Mucosa of stomach (tissue), 1 donor: ENCODE data around the gene TRAF2.
A peak's percentile ranks its signal among the peaks of the same experiment; 100 is the strongest.

ENCODE experiments used
- H3K27me3 ChIP-seq: one replicate; pipeline ENCODE4 v1.7.0; 2013; ENCODE audit warnings: mild to moderate bottlenecking, low read length; ENCODE audit not compliant: control insufficient read depth, insufficient read depth
- H3K36me3 ChIP-seq: one replicate; pipeline ENCODE4 v1.7.0; 2013; ENCODE audit warnings: low read length; ENCODE audit not compliant: control insufficient read depth, insufficient read depth
- H3K4me1 ChIP-seq: one replicate; pipeline ENCODE4 v1.7.0; 2013; ENCODE audit warnings: mild to moderate bottlenecking, low read length; ENCODE audit not compliant: control insufficient read depth, insufficient read depth
- H3K4me3 ChIP-seq: one replicate; pipeline ENCODE4 v1.7.0; 2013; ENCODE audit warnings: low read length
- H3K9ac ChIP-seq: one replicate; pipeline ENCODE4 v1.7.0; 2013; ENCODE audit warnings: mild to moderate bottlenecking, low read length, moderate library complexity
- H3K9me3 ChIP-seq: one replicate; pipeline ENCODE4 v1.7.0; 2013; ENCODE audit warnings: mild to moderate bottlenecking, low read length, moderate library complexity; ENCODE audit not compliant: control insufficient read depth
- donor health status: Pancreatic carcinoma.

The TRAF2 gene

GRCh38 chr9:136943291-136944211, 57.2 kb downstream of the TRAF2 start:
- Histone ChIP-seq H3K4me1 (peaks cover 27% of the 10 kb centered on the region), H3K9ac (peak overlapping the region; percentile 76), H3K9me3 (no peaks in the 10 kb centered on the region), H3K36me3 (peaks cover 8% of the 10 kb centered on the region), H3K27me3 (no peaks in the 10 kb centered on the region), H3K4me3 (peak overlapping the region; percentile 56)

- Histone ChIP-seq H3K27me3 (no peaks in the 10 kb centered on the region), H3K4me3 (peak overlapping the region; percentile 56), H3K4me1 (peaks cover 27% of the 10 kb centered on the region), H3K9ac (peak overlapping the region; percentile 76), H3K9me3 (no peaks in the 10 kb centered on the region), H3K36me3 (peaks cover 8% of the 10 kb centered on the region)
These were observed 57.8 kb downstream of the TRAF2 start for GRCh38 chr9:136944212-136944518.

GRCh38 chr9:136944519-136945332, 58.4 kb downstream of the TRAF2 start, which contains the start of the genes C8G and FBXW5:
Gene C8G (plus strand): TSS chr9:136945243. CDS start chr9:136945321, 78 bp downstream.
Gene FBXW5 (minus strand): TSS chr9:136944738. CDS start chr9:136944083, 655 bp downstream.
- H3K4me1 ChIP-seq, result peaks cover 27% of the 10 kb centered on the region
- peak within 1 kb of the TSS; percentile 56 for H3K4me3 ChIP-seq
- H3K27me3 ChIP-seq, result no peaks in the 10 kb centered on the region
- H3K9me3 ChIP-seq, result no peaks in the 10 kb centered on the region
- peak within 1 kb of the TSS; percentile 76 for H3K9ac ChIP-seq
- H3K36me3 ChIP-seq, result peaks cover 7% of the 10 kb centered on the region

GRCh38 chr9:136945333-136946227, 59.3 kb downstream of the TRAF2 start:
- Histone ChIP-seq H3K27me3 (no peaks in the 10 kb centered on the region), H3K36me3 (peaks cover 5% of the 10 kb centered on the region), H3K4me3 (no peak overlapping the region), H3K9ac (no peak overlapping the region), H3K4me1 (peaks cover 33% of the 10 kb centered on the region), H3K9me3 (no peaks in the 10 kb centered on the region)

- Histone ChIP-seq H3K9ac (no peak overlapping the region), H3K4me3 (no peak overlapping the region)
These were observed 60.1 kb downstream of the TRAF2 start for GRCh38 chr9:136946228-136947027.

GRCh38 chr9:136947028-136947891, 60.9 kb downstream of the TRAF2 start:
- no peaks in the 10 kb centered on the region for H3K27me3 ChIP-seq
- peaks cover 45% of the 10 kb centered on the region for H3K4me1 ChIP-seq
- H3K36me3 ChIP-seq, result peaks cover 3% of the 10 kb centered on the region
- no peaks in the 10 kb centered on the region for H3K9me3 ChIP-seq
- no peak overlapping the region for H3K4me3 ChIP-seq
- no peak overlapping the region for H3K9ac ChIP-seq

More at GRCh38 chr9:136946228-136947027, 60.1 kb downstream of the TRAF2 start:
- Histone ChIP-seq H3K9me3 (no peaks in the 10 kb centered on the region), H3K4me1 (peaks cover 40% of the 10 kb centered on the region), H3K27me3 (no peaks in the 10 kb centered on the region), H3K36me3 (peaks cover 5% of the 10 kb centered on the region)

- H3K9ac ChIP-seq, result no peak overlapping the region
- H3K4me3 ChIP-seq, result no peak overlapping the region
- no peaks in the 10 kb centered on the region for H3K27me3 ChIP-seq
- no peaks in the 10 kb centered on the region for H3K9me3 ChIP-seq
- no peaks in the 10 kb centered on the region for H3K36me3 ChIP-seq
- peaks cover 38% of the 10 kb centered on the region for H3K4me1 ChIP-seq
These were observed 61.7 kb downstream of the TRAF2 start for GRCh38 chr9:136947955-136948510.

GRCh38 chr9:136949239-136949816, 63.0 kb downstream of the TRAF2 start:
- Histone ChIP-seq H3K4me1 (peaks cover 33% of the 10 kb centered on the region), H3K4me3 (no peak overlapping the region), H3K27me3 (no peaks in the 10 kb centered on the region), H3K36me3 (no peaks in the 10 kb centered on the region), H3K9ac (peak overlapping the region; percentile 59), H3K9me3 (no peaks in the 10 kb centered on the region)

GRCh38 chr9:136949817-136950655, 63.7 kb downstream of the TRAF2 start:
- no peaks in the 10 kb centered on the region for H3K27me3 ChIP-seq
- no peaks in the 10 kb centered on the region for H3K36me3 ChIP-seq
- peak overlapping the region; percentile 81 for H3K9ac ChIP-seq
- peak overlapping the region; percentile 63 for H3K4me3 ChIP-seq
- H3K4me1 ChIP-seq, result peaks cover 29% of the 10 kb centered on the region
- no peaks in the 10 kb centered on the region for H3K9me3 ChIP-seq
